Activated T-cell treated with anti-CD3 and anti-CD28 coated beads, Interleukin-2, amount 50 U/mL, for 72 hours (primary cell): ENCODE results near the gene ARSB. TPM values are rescaled to one million over a fixed set of nuclear protein-coding genes. Genes with fewer than 3 reads are reported as not detected.
"Not testable (repeated sequence)": the region's sequence is repeated elsewhere in the genome, so short reads cannot be mapped to it uniquely, and the experiment has no call there.

Experiments
- ATAC-seq, 2 donors: fragments of 150-1000 bp; cut with Tn5 transposase; replicated peaks in 1 of 2; 2 replicates each; pipeline ENCODE4 v1.10.0; 2021; ENCODE audit warnings: moderate library complexity in 2 of 2, mild to moderate bottlenecking in 1 of 2
- DNase-seq, 2 donors: peaks; one replicate each; pipeline ENCODE4 v3.0.0; 2021 to 2022; ENCODE audit warnings: mixed read lengths in 1 of 2
- H3K27ac Mint-ChIP-seq: one replicate; pipeline ENCODE4 v1.8.0; 2022; ENCODE audit warnings: mild to moderate bottlenecking, moderate library complexity, mixed read lengths
- H3K27me3 Mint-ChIP-seq: one replicate; pipeline ENCODE4 v1.8.0; 2022; ENCODE audit warnings: low read depth, mixed read lengths
- H3K36me3 Mint-ChIP-seq, 2 donors: one replicate each; pipeline ENCODE4 v1.8.0; 2022; ENCODE audit warnings: mixed read lengths in 2 of 2, mild to moderate bottlenecking in 1 of 2; ENCODE audit not compliant: insufficient read depth in 2 of 2
- H3K4me1 Mint-ChIP-seq: one replicate; pipeline ENCODE4 v1.8.0; 2022; ENCODE audit warnings: low read depth, mixed read lengths
- H3K4me3 Mint-ChIP-seq, 2 donors: one replicate each; pipeline ENCODE4 v1.8.0; 2022; ENCODE audit warnings: mild to moderate bottlenecking in 2 of 2, mixed read lengths in 2 of 2, moderate library complexity in 2 of 2
- H3K9me3 Mint-ChIP-seq, 2 donors: one replicate each; pipeline ENCODE4 v1.8.0; 2022; ENCODE audit warnings: mixed read lengths in 2 of 2
- total RNA-seq, 2 donors: library from RNA; stranded (reverse); gene quantifications; one replicate each; pipeline ENCODE4 v1.2.3, GENCODE V29; 2022

ARSB gene
- total RNA-seq, 2 donors from 2014 or later: 12.4 to 15.3 TPM

DNA sequence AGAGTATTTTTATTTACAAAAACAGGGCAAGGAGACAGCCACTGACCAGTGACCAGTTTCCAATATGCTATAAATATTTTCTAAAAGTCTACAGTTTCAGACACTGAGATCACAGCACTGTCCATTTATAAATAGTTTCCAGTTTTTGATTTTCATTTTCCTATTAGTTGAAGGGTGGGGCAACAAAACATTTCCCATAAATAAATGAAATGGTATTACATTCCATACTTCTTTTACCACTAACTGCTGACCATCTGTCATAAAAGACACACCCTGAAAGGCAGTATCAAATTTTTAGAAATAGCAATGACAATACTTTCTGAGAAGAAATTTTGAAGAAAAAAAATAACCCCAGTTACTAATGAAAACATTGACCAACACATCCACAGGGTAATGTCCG, 126.7 kb downstream of the ARSB start:
- no peaks in the 10 kb centered on the region for H3K27me3 Mint-ChIP-seq
- H3K4me1 Mint-ChIP-seq: no peaks in the 10 kb centered on the region
- H3K4me3 Mint-ChIP-seq: no peak overlapping the region
- DNase-seq: no peak
- ATAC-seq: no peak
- H3K36me3 Mint-ChIP-seq: peaks cover 5 to 14% of the 10 kb centered on the region in 2 donors
- H3K27ac Mint-ChIP-seq: no peak overlapping the region
- peaks cover 7 to 11% of the 10 kb centered on the region in 2 donors for H3K9me3 Mint-ChIP-seq

GRCh38 chr5:78855026-78855425, 130.1 kb downstream of the ARSB start:
- no peak for ATAC-seq
- H3K27ac Mint-ChIP-seq: no peak overlapping the region

DNA sequence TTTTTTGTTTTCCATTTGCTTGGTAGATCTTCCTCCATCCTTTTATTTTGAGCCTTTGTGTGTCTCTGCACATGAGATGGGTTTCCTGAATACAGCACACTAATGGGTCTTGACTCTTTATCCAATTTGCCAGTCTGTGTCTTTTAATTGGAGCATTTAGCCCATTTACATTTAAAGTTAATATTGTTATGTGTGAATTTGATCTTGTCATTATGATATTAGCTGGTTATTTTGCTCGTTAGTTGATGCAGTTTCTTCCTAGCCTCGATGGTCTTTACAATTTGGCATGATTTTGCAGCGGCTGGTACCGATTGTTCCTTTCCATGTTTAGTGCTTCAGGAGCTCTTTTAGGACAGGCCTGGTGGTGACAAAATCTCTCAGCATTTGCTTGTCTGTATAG, 133.2 kb downstream of the ARSB start:
- not testable (repeated sequence) for ATAC-seq, H3K36me3 Mint-ChIP-seq, H3K4me3 Mint-ChIP-seq, H3K4me1 Mint-ChIP-seq, DNase-seq, H3K27ac Mint-ChIP-seq, H3K27me3 Mint-ChIP-seq
- peaks cover 7 to 10% of the 10 kb centered on the region in 2 donors for H3K9me3 Mint-ChIP-seq

More at GRCh38 chr5:78855026-78855425, 130.1 kb downstream of the ARSB start:
- H3K4me1 Mint-ChIP-seq: no peaks in the 10 kb centered on the region
- no peaks in the 10 kb centered on the region for H3K27me3 Mint-ChIP-seq
- H3K9me3 Mint-ChIP-seq: peaks cover 7 to 9% of the 10 kb centered on the region in 2 donors
- peaks cover 7 to 10% of the 10 kb centered on the region in 2 donors for H3K36me3 Mint-ChIP-seq
- no peak for DNase-seq
- no peak overlapping the region for H3K4me3 Mint-ChIP-seq

DNA sequence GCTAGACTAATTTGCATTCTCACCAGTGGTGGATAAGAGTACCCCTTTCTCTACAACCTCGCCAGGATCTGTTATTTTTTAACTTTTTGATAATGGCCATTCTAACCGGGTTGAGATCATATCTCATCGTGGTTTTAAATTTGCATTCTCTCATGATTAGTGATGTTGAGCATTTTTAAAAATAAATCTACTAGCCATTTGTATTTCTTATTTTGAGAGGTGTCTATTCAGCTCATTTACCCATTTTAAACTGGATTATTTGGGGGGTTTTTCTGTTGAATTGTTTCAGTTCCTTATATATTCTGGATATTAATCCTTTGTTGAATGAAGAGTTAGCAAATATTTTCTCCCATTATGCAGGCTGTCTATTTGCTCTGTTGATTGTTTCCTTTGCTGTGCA, 139.6 kb downstream of the ARSB start:
- Mint-ChIP-seq H3K9me3 (peaks cover 2 to 3% of the 10 kb centered on the region in 2 donors), H3K36me3 (no peaks in the 10 kb centered on the region), H3K27me3 (no peaks in the 10 kb centered on the region), H3K4me1 (no peaks in the 10 kb centered on the region), H3K27ac (no peak overlapping the region), H3K4me3 (no peak overlapping the region)
- no peak for DNase-seq
- no peak for ATAC-seq

DNA sequence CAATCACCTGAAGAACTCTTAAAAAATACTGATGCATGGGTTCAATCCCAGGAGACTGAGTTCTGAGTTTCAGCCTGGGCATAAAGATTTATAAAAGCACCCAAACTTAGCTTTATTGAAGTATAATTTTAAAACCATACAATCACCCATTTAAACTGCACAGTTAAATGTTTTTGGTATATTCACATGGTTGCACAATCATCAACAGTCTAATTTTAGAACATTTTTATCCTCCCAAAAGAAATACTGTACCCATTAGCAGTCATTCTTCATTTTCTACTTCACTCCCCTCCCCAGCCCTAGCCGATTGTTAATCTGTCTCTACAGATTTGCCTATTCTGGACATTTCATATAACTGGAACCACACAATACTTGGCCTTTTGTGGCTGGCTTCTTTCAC, 141.7 kb downstream of the ARSB start:
- DNase-seq (no peak), ATAC-seq (no peak)
- Mint-ChIP-seq H3K9me3 (peaks cover 1 to 3% of the 10 kb centered on the region in 2 donors), H3K27ac (no peak overlapping the region), H3K4me1 (no peaks in the 10 kb centered on the region), H3K27me3 (no peaks in the 10 kb centered on the region), H3K36me3 (peaks cover 0 to 1% of the 10 kb centered on the region in 2 donors), H3K4me3 (no peak overlapping the region)

GRCh38 chr5:78841767-78842166, 143.3 kb downstream of the ARSB start:
- H3K4me1 Mint-ChIP-seq: no peaks in the 10 kb centered on the region

GRCh38 chr5:78838753-78839152, 146.4 kb downstream of the ARSB start:
- Mint-ChIP-seq H3K4me1 (no peaks in the 10 kb centered on the region), H3K9me3 (no peaks in the 10 kb centered on the region), H3K27ac (no peak overlapping the region), H3K36me3 (peaks cover 0 to 1% of the 10 kb centered on the region in 2 donors), H3K4me3 (no peak overlapping the region), H3K27me3 (no peaks in the 10 kb centered on the region)
- ATAC-seq (no peak), DNase-seq (no peak)

More at GRCh38 chr5:78841767-78842166, 143.3 kb downstream of the ARSB start:
- no peak overlapping the region for H3K4me3 Mint-ChIP-seq
- no peak overlapping the region for H3K27ac Mint-ChIP-seq
- H3K9me3 Mint-ChIP-seq: peaks cover 0 to 3% of the 10 kb centered on the region in 2 donors
- ATAC-seq: no peak
- no peak for DNase-seq
- H3K36me3 Mint-ChIP-seq: peaks cover 0 to 1% of the 10 kb centered on the region in 2 donors
- H3K27me3 Mint-ChIP-seq: no peaks in the 10 kb centered on the region

DNA sequence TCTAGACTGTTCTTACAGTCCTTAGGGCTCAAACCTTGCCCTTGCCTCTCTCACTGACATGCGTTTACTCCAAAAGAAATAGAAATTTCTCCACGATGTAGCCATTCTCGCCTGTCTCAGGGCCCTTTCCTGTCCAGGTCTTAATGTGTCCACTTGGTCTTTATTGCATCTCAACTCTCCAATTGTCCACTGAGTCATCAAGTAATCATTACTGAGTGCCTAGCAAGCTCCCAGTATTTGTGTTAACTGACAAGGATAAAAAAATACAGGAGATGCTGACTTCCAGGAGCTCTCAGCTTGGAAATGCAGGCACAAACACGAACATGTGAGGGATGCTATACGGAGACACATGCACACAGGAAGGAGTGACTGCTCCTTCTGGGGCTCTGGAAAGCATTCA, 147.3 kb downstream of the ARSB start:
- Mint-ChIP-seq H3K27me3 (no peaks in the 10 kb centered on the region), H3K9me3 (no peaks in the 10 kb centered on the region), H3K4me3 (no peak overlapping the region), H3K36me3 (peaks cover 0 to 1% of the 10 kb centered on the region in 2 donors), H3K4me1 (no peaks in the 10 kb centered on the region), H3K27ac (no peak overlapping the region)
- no peak for ATAC-seq
- DNase-seq: no peak

DNA sequence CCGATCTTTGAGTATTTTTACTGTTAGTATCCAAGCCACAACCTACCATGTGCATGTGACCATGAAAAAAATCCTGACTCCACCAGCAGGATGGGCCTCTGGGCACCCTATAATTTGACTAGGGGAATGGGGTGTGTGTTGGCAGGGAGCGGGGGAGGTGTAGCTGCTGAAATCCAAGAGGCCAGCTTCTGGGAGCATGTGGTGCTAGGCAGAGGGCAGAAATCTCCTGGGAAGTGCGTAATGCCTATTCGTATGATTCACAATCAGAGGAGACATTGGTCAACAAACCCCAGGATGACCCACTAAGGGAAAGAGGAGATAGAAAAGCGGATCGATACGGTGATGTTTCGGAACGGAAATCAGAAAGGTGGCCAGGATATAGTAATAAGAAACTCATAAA, 149.9 kb downstream of the ARSB start:
- DNase-seq (no peak), ATAC-seq (no peak)
- H3K4me1 Mint-ChIP-seq: no peaks in the 10 kb centered on the region
- no peaks in the 10 kb centered on the region for H3K9me3 Mint-ChIP-seq
- H3K27me3 Mint-ChIP-seq: no peaks in the 10 kb centered on the region
- H3K36me3 Mint-ChIP-seq: peaks cover 0 to 1% of the 10 kb centered on the region in 2 donors
- no peak overlapping the region for H3K4me3 Mint-ChIP-seq
- no peak overlapping the region for H3K27ac Mint-ChIP-seq

DNA sequence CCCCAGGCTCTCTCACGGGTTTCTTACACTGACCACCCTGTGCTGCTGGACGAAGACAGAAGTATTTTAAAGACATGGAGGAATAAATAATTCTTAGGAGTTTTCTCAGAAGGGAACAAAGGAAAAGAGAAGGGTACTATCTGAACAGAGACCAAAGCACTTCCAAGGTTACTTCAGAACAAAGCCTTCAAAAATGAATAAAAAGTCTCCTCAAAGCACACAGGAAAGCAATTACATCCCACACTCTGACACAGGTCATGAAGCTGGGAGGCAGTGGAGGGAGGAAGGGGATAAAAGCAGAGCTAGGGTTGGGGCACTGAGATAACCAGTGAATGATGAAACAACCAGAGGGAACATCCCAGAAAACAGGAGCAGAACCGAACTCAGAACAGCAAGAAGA, 151.8 kb downstream of the ARSB start:
- no peaks in the 10 kb centered on the region for H3K4me1 Mint-ChIP-seq
- H3K9me3 Mint-ChIP-seq: no peaks in the 10 kb centered on the region
- no peak overlapping the region for H3K4me3 Mint-ChIP-seq
- H3K27me3 Mint-ChIP-seq: no peaks in the 10 kb centered on the region
- ATAC-seq (no peak), DNase-seq (no peak)
- peaks cover 0 to 1% of the 10 kb centered on the region in 2 donors for H3K36me3 Mint-ChIP-seq
- H3K27ac Mint-ChIP-seq: no peak overlapping the region

- peaks cover 0 to 1% of the 10 kb centered on the region in 2 donors for H3K36me3 Mint-ChIP-seq
- ATAC-seq (no peak), DNase-seq (no peak)
- H3K9me3 Mint-ChIP-seq: no peaks in the 10 kb centered on the region
- no peak overlapping the region for H3K27ac Mint-ChIP-seq
- no peaks in the 10 kb centered on the region for H3K4me1 Mint-ChIP-seq
- H3K27me3 Mint-ChIP-seq: no peaks in the 10 kb centered on the region
- H3K4me3 Mint-ChIP-seq: no peak overlapping the region
Measured at GRCh38 chr5:78830528-78831046, 154.5 kb downstream of the ARSB start.

DNA sequence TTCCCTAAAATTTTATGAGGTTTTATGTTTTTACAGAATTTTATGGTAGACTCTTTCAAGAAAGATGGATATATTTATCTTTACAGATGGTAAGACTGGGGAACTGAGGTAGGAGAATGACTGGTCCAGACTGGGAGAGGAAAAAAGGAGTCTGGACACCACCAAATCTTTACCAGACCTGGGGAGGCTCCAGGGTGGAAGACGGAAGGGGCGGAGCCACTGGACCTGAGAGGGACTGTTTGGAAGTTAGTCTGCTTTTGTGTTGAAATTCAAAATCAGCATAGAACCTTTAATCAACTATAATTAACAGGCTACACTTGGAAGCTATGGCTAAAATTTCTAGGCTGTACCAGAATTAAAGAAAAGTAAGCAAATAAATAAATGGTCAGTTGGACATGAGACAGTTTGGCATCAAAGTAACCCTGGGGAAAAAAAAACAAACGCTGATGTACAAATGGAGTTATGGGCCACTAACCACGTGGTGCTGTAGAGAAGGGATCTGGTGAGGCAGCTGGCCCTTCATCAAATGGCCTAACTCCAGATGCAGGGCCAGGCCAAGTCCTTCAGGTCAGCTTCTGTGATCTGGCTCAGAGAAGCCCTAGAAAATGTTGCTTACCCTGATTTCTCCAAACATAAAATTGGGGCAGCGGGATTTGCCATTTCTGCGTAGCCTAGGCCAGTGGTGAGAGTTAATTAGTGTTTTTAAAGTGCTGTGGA, 155.1 kb downstream of the ARSB start:
- Mint-ChIP-seq H3K4me1 (no peaks in the 10 kb centered on the region), H3K9me3 (no peaks in the 10 kb centered on the region), H3K36me3 (peaks cover 0 to 1% of the 10 kb centered on the region in 2 donors), H3K27me3 (no peaks in the 10 kb centered on the region), H3K4me3 (no peak overlapping the region), H3K27ac (no peak overlapping the region)
- ATAC-seq (no peak), DNase-seq (no peak)

GRCh38 chr5:78827725-78828124, 157.4 kb downstream of the ARSB start:
- DNase-seq: no peak
- H3K27ac Mint-ChIP-seq: no peak overlapping the region
- no peaks in the 10 kb centered on the region for H3K27me3 Mint-ChIP-seq
- H3K4me1 Mint-ChIP-seq: no peaks in the 10 kb centered on the region
- H3K4me3 Mint-ChIP-seq: no peak overlapping the region
- no peak for ATAC-seq
- peaks cover 0 to 1% of the 10 kb centered on the region in 2 donors for H3K36me3 Mint-ChIP-seq
- H3K9me3 Mint-ChIP-seq: no peaks in the 10 kb centered on the region

GRCh38 chr5:78824831-78825281, 160.3 kb downstream of the ARSB start:
- Mint-ChIP-seq H3K9me3 (no peaks in the 10 kb centered on the region), H3K27ac (no peak overlapping the region), H3K4me3 (no peak overlapping the region), H3K27me3 (no peaks in the 10 kb centered on the region), H3K4me1 (no peaks in the 10 kb centered on the region), H3K36me3 (peaks cover 0 to 1% of the 10 kb centered on the region in 2 donors)
- no peak for ATAC-seq
- no peak for DNase-seq
